BLaER1 treated with 17β-estradiol and CSF1 and Interleukin-3, amounts not matched to agents 10 nM and 100 nM (cell line): ENCODE data around the gene SPRY4.
"Not testable (repeated sequence)": the region's sequence is repeated elsewhere in the genome, so short reads cannot be mapped to it uniquely, and the experiment has no call there.

Experiments used
- H3K27ac ChIP-seq, 11 experiments: shearing (Covaris generic); formaldehyde crosslinking; 2 replicates each; pipeline ENCODE4 v1.8.1; 2022
- H3K27me3 ChIP-seq, 11 experiments: shearing (Covaris generic); formaldehyde crosslinking; 2 replicates each; pipeline ENCODE4 v1.8.1; 2022
- H3K36me3 ChIP-seq, 11 experiments: shearing (Covaris generic); formaldehyde crosslinking; 2 replicates each; pipeline ENCODE4 v1.8.1; 2022
- H3K4me1 ChIP-seq, 10 experiments: shearing (Covaris generic); formaldehyde crosslinking; 2 replicates each; pipeline ENCODE4 v1.8.1; 2022
- H3K4me2 ChIP-seq, 11 experiments: shearing (Covaris generic); formaldehyde crosslinking; 2 replicates each; pipeline ENCODE4 v1.8.1; 2022
- H3K4me3 ChIP-seq, 10 experiments: shearing (Covaris generic); formaldehyde crosslinking; 2 replicates each; pipeline ENCODE4 v1.8.1; 2022
- H3K9ac ChIP-seq, 11 experiments: shearing (Covaris generic); formaldehyde crosslinking; 2 replicates each; pipeline ENCODE4 v1.8.1; 2022
- H3K9me3 ChIP-seq, 11 experiments: shearing (Covaris generic); formaldehyde crosslinking; replicated peaks in 1 of 11; 2 replicates each; pipeline ENCODE4 v1.8.1; 2022
- H4K20me1 ChIP-seq, 11 experiments: shearing (Covaris generic); formaldehyde crosslinking; 2 replicates each; pipeline ENCODE4 v1.8.1; 2022
- Cebpa-rat ChIP-seq, 11 experiments: shearing (Covaris generic); IDR thresholded peaks; 2 replicates each; pipeline ENCODE4 v1.8.1; 2022

The SPRY4 gene

DNA sequence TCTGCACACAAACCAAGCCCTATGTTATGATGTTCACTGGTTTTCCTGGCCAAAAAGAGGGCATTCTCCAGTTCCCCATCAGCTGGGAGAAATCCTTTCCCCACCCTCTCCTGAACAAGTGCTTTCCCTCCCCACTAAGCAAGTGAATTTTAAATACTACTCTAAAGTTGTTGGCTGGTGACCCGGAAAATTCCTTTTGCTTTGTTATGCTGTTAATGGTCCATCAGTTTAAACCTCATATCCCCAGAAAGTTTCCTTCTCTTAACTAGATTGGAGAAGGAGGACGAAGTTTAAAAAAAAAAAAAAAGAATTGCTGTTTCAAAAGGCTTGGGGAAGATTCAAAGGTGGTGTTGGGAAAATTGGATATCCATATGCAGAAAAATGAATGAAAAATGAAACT is 21.9 kb upstream of the SPRY4 start:
- no peak for TF ChIP-seq Cebpa-rat (IDR thresholded peaks at IDR 0.05)
- Histone ChIP-seq H4K20me1 (no peaks in the 10 kb centered on the region), H3K4me1 (peaks cover 6 to 11% (median 9%) of the 10 kb centered on the region in 10 experiments; a peak in 18 of 20 replicates), H3K9me3 (peaks cover 57 to 74% (median 69%) of the 10 kb centered on the region in 11 experiments), H3K9ac (no peak overlapping the region), H3K27me3 (no peaks in the 10 kb centered on the region), H3K4me2 (no peak overlapping the region), H3K27ac (no peak overlapping the region), H3K36me3 (peaks cover 0 to 26% (median 9%) of the 10 kb centered on the region in 11 experiments; a peak in 7 of 22 replicates), H3K4me3 (no peak overlapping the region)

- not testable (repeated sequence) for H3K9ac ChIP-seq, H3K4me2 ChIP-seq, H3K27me3 ChIP-seq, H3K27ac ChIP-seq, H4K20me1 ChIP-seq
- H3K36me3 ChIP-seq, result peaks cover 0 to 26% (median 9%) of the 10 kb centered on the region in 11 experiments; a peak in 7 of 22 replicates
- peak overlapping the region in 1 of 10 experiments; percentile 5; a peak in 3 of 20 replicates for H3K4me3 ChIP-seq
- peaks cover 65 to 90% (median 78%) of the 10 kb centered on the region in 11 experiments for H3K9me3 ChIP-seq
- H3K4me1 ChIP-seq, result peaks cover 6 to 11% (median 9%) of the 10 kb centered on the region in 10 experiments; a peak in 18 of 20 replicates
These were observed 20.1 kb upstream of the SPRY4 start for GRCh38 chr5:142344915-142345314.

- no peak overlapping the region for H3K4me2 ChIP-seq
- no peaks in the 10 kb centered on the region for H4K20me1 ChIP-seq
- no peaks in the 10 kb centered on the region for H3K27me3 ChIP-seq
- no peak for TF ChIP-seq Cebpa-rat (IDR thresholded peaks at IDR 0.05)
- peaks cover 63 to 97% (median 81%) of the 10 kb centered on the region in 11 experiments for H3K9me3 ChIP-seq
- H3K36me3 ChIP-seq, result peaks cover 0 to 26% (median 9%) of the 10 kb centered on the region in 11 experiments; a peak in 7 of 22 replicates
- no peak overlapping the region for H3K4me3 ChIP-seq
- no peak overlapping the region for H3K27ac ChIP-seq
- peaks cover 6 to 11% (median 9%) of the 10 kb centered on the region in 10 experiments; a peak in 18 of 20 replicates for H3K4me1 ChIP-seq
- H3K9ac ChIP-seq, result no peak overlapping the region
These were observed 18.7 kb upstream of the SPRY4 start for GRCh38 chr5:142343531-142343930.

DNA sequence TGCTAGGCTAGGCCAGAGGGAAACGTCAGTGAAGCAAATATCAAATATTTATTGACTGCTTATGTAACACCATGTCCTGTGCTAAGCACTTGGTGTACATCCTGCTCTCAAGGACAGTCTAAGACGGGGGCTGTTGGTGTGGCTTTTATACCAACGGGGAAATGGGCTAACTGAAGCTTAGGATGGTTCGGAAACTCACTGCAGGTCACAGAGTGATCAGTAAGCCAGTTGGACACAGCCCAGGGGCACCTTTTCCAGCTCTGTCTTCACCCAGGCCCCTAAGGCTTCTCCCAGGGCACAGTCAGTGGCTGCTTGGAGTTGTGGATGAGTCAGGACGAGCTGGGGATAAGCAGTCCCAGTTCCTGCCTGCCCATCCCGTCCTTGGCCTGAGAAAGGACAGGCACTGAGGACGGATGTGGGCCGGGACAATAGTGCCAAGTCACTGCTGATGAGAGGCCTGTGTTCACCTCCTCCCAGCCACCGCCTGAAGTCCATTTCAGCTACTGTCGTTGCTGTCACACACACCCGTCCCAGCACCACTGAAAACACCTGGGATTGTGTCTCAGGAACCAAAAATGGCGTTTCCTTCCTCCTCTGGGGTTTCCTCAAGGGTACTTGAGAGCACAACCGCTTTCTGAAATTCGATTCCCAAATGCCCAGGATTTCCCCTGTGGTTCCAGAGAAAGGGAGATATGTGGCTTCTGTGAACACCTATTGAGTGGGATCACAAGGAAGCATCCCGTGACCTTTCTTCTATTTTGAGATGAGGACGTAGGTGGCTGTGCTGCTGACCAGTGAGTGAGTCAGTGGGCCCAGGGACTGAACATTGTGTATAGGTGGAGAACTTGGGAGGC is 17.5 kb upstream of the SPRY4 start:
- H3K4me2 ChIP-seq, result peak overlapping the region in 10 of 11 experiments; percentile 6 to 52 (median 31); a peak in 13 of 22 replicates
- H3K36me3 ChIP-seq, result peaks cover 0 to 24% (median 9%) of the 10 kb centered on the region in 11 experiments; a peak in 7 of 22 replicates

DNA sequence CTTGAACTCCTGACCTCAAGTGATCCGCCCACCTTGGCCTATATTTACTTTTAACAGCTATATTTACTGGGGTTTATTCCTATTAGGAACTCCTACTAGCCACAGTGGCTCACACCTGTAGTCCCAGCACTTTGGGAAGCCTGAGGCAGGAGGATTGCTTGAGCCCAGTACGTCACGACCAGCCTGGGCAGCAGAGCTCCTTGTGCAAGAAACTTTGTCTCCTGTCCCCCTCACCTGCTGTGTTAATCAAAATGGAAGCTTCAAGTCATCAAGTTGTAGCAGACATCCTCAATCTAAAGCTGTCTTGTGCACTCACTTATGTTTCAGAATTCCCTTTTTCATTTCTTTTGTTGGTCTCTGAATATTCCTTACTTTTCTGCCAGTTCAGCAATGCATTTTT is 15.0 kb upstream of the SPRY4 start:
- Histone ChIP-seq H4K20me1 (no peaks in the 10 kb centered on the region), H3K9me3 (peaks cover 28 to 66% (median 50%) of the 10 kb centered on the region in 11 experiments), H3K27ac (no peak overlapping the region), H3K27me3 (no peaks in the 10 kb centered on the region), H3K4me3 (no peak overlapping the region), H3K4me1 (peaks cover 6 to 17% (median 13%) of the 10 kb centered on the region in 10 experiments; a peak in 18 of 20 replicates), H3K36me3 (peaks cover 0 to 15% (median 3%) of the 10 kb centered on the region in 11 experiments; a peak in 5 of 22 replicates), H3K9ac (no peak overlapping the region), H3K4me2 (no peak overlapping the region)
- no peak for TF ChIP-seq Cebpa-rat (IDR thresholded peaks at IDR 0.05)

More for the DNA sequence above, 17.5 kb upstream of the SPRY4 start:
- Histone ChIP-seq H3K4me1 (peaks cover 6 to 11% (median 9%) of the 10 kb centered on the region in 10 experiments; a peak in 18 of 20 replicates), H4K20me1 (no peaks in the 10 kb centered on the region), H3K9ac (no peak overlapping the region), H3K27ac (peak overlapping the region in 1 of 11 experiments; percentile 4; a peak in 1 of 22 replicates), H3K9me3 (peaks cover 52 to 92% (median 72%) of the 10 kb centered on the region in 11 experiments), H3K4me3 (no peak overlapping the region), H3K27me3 (no peaks in the 10 kb centered on the region)
- TF ChIP-seq Cebpa-rat (IDR thresholded peaks at IDR 0.05), result no peak

- peaks cover 0 to 16% (median 11%) of the 10 kb centered on the region in 11 experiments; a peak in 16 of 22 replicates for H3K9me3 ChIP-seq
- H4K20me1 ChIP-seq, result no peaks in the 10 kb centered on the region
- no peak overlapping the region for H3K9ac ChIP-seq
- no peak overlapping the region for H3K27ac ChIP-seq
- TF ChIP-seq Cebpa-rat (IDR thresholded peaks at IDR 0.05), result no peak
- 0 out of 22 replicates have a peak, but pooled peaks cover 0 to 4% (median 0%) of the 10 kb centered on the region in 11 experiments for H3K36me3 ChIP-seq
- no peak overlapping the region for H3K4me2 ChIP-seq
- peaks cover 0 to 7% (median 5%) of the 10 kb centered on the region in 10 experiments; a peak in 6 of 20 replicates for H3K4me1 ChIP-seq
- no peak overlapping the region for H3K4me3 ChIP-seq
- no peaks in the 10 kb centered on the region for H3K27me3 ChIP-seq
These were observed 9.7 kb upstream of the SPRY4 start for GRCh38 chr5:142334538-142334937.

DNA sequence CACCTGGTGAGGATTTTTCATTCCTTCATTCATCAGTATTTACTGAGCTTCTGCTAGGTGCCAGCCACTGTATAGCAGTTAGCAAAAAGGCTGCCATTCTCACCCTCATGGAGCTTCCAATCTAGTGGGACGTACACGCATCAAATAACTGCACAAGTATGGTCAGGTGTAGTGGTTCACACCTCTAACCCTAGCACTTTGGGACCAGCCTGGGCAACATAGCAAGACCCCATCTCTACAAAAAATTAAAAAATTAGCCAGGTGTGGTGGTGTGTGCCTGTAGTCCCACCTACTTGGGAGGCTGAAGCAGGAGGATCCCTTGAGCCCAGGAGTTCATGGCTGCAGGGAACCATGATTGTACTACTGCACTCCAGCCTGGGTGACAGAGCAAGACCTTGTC is 8.9 kb upstream of the SPRY4 start:
- not testable (repeated sequence) for H3K9ac ChIP-seq, H3K4me2 ChIP-seq, H3K36me3 ChIP-seq, H3K27ac ChIP-seq, H3K9me3 ChIP-seq, H3K27me3 ChIP-seq, H3K4me3 ChIP-seq, H4K20me1 ChIP-seq
- peaks cover 0 to 12% (median 6%) of the 10 kb centered on the region in 10 experiments; a peak in 8 of 20 replicates for H3K4me1 ChIP-seq

DNA sequence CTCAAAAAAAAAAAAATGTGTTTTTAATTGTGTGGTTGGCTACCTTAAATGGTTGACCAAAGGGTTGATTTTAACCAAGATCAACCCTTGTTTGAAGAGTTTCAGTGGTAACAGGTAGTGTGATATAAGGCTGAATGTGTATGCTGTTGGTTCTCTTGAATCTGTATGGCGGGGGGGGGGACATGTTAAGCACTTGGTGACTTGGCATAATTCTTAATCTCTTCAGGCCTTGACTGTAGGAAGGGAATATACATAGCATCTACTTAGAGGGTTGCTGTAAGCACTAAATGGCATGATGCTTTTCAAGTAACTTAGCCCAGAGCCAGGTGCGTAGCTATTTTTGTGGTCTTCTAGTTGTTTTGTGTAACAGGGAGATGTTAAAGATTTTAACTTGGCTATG is 5.6 kb upstream of the SPRY4 start:
- Histone ChIP-seq H3K4me1 (peaks cover 23 to 38% (median 29%) of the 10 kb centered on the region in 10 experiments), H3K36me3 (no peaks in the 10 kb centered on the region), H3K27ac (no peak overlapping the region), H3K9ac (no peak overlapping the region), H3K4me2 (no peak overlapping the region), H3K9me3 (no peaks in the 10 kb centered on the region), H4K20me1 (no peaks in the 10 kb centered on the region), H3K27me3 (peaks cover 0 to 16% (median 5%) of the 10 kb centered on the region in 11 experiments; a peak in 10 of 22 replicates), H3K4me3 (no peak overlapping the region)
- no peak for TF ChIP-seq Cebpa-rat (IDR thresholded peaks at IDR 0.05)

GRCh38 chr5:142330026-142330425 is 5.2 kb upstream of the SPRY4 start:
- Histone ChIP-seq H3K9ac (no peak overlapping the region), H3K27me3 (peaks cover 0 to 16% (median 5%) of the 10 kb centered on the region in 11 experiments; a peak in 10 of 22 replicates), H3K4me2 (no peak overlapping the region), H4K20me1 (no peaks in the 10 kb centered on the region), H3K27ac (no peak overlapping the region), H3K9me3 (no peaks in the 10 kb centered on the region), H3K4me1 (peaks cover 26 to 39% (median 32%) of the 10 kb centered on the region in 10 experiments), H3K4me3 (no peak overlapping the region), H3K36me3 (no peaks in the 10 kb centered on the region)
- no peak for TF ChIP-seq Cebpa-rat (IDR thresholded peaks at IDR 0.05)
